Psoas muscle (tissue), 8 donors: ENCODE measurements around the gene ARPC1A. TPM values are rescaled to one million over a fixed set of nuclear protein-coding genes. Genes with fewer than 3 reads are reported as not detected.
A peak's percentile ranks its signal among the peaks of the same experiment; 100 is the strongest.

ENCODE experiments used
- ATAC-seq, 4 donors: fragments of 200-7000 bp; cut with Tn5 transposase; one replicate each; pipeline ENCODE4 v1.9.1; 2020; ENCODE audit warnings: moderate library complexity in 3 of 4, mild to moderate bottlenecking in 2 of 4
- DNase-seq, 2 donors: peaks; one replicate each; pipeline ENCODE4 v3.0.0-alpha.2; 2020
- H3K27ac ChIP-seq: fragments of 200-600 bp; one replicate; pipeline ENCODE4 v1.8.0; 2022
- H3K27me3 ChIP-seq, 3 donors: fragments of 200-600 bp in 1 of 3; one replicate each; pipeline versions ENCODE4 v1.6.1 to v1.8.0; 2013 to 2022; ENCODE audit warnings: low read length in 2 of 3, mild to moderate bottlenecking in 2 of 3, moderate library complexity in 1 of 3; ENCODE audit not compliant: insufficient read depth in 3 of 3
- H3K36me3 ChIP-seq, 2 donors: fragments of 200-600 bp in 1 of 2; one replicate each; pipeline versions ENCODE4 v1.6.1 to v1.8.0; 2013 to 2022; ENCODE audit warnings: low read depth in 1 of 2, mild to moderate bottlenecking in 1 of 2, moderate library complexity in 1 of 2; ENCODE audit not compliant: insufficient read depth in 1 of 2
- H3K4me1 ChIP-seq: fragments of 200-600 bp; one replicate; pipeline ENCODE4 v1.8.0; 2022
- H3K4me3 ChIP-seq: fragments of 200-600 bp; one replicate; pipeline ENCODE4 v1.8.0; 2022; ENCODE audit warnings: mild to moderate bottlenecking
- H3K9me3 ChIP-seq: fragments of 200-600 bp; one replicate; pipeline ENCODE4 v1.8.0; 2022
- WGBS, 3 donors: extraction: QIAGEN DNeasy Blood & Tissue Kit; methylation state at CpG; one replicate each; pipeline versions ENCODE4 v1.1.6 to v1.1.7; 2013; 5-methylcytosine and 5-hydroxymethylcytosine counted together
- intact Hi-C, 2 donors: fragments of 100-400 bp; cut with DNase I; formaldehyde crosslinking; loops; one replicate each; pipeline versions ENCODE4 v1.11.0 to v1.14.2; 2022
- polyA plus RNA-seq, 3 donors: library from polyadenylated mRNA; stranded (reverse); fragments of 200-250 nt; gene quantifications; one replicate each; pipeline ENCODE4 v1.2.3, GENCODE V29; 2013
- total RNA-seq, 4 donors: library from RNA; stranded (reverse); fragmentation: NEBNext Ultra II Directional in 2 of 4; extraction: Animal tissue kit (Norgen Biotek cat#: 25700) in 2 of 4; gene quantifications; one replicate each; pipeline versions ENCODE4 v1.2.1 to v1.2.4, GENCODE V29; 2021 to 2023
- TF ChIP-seq, protein P1 (sequence below): fragments of 200-600 bp; IDR thresholded peaks from one replicate; pipeline ENCODE4 v1.8.0; 2022; ENCODE audit warnings: antibody characterized with exemption
- donor health status: healthy with polysubstance abuse.
- donor health status: DM: no; HTN: no; CAD: no; lungs with moderate emphysema.
- donor health status: Bipolar disorder and iron deficiency.
- donor health status: healthy.
- donor health status: DM: yes; HTN: yes; CAD: no.
- donor health status: DM: no; HTN: no; CAD: no.
- donor health status: DM: no; HTN: no; CAD: no.
- donor health status: DM: yes; HTN: yes; CAD: no.

Gene ARPC1A
- total and polyA plus RNA-seq, 7 donors = 38.1 to 114 (median 47.6) TPM

DNA sequence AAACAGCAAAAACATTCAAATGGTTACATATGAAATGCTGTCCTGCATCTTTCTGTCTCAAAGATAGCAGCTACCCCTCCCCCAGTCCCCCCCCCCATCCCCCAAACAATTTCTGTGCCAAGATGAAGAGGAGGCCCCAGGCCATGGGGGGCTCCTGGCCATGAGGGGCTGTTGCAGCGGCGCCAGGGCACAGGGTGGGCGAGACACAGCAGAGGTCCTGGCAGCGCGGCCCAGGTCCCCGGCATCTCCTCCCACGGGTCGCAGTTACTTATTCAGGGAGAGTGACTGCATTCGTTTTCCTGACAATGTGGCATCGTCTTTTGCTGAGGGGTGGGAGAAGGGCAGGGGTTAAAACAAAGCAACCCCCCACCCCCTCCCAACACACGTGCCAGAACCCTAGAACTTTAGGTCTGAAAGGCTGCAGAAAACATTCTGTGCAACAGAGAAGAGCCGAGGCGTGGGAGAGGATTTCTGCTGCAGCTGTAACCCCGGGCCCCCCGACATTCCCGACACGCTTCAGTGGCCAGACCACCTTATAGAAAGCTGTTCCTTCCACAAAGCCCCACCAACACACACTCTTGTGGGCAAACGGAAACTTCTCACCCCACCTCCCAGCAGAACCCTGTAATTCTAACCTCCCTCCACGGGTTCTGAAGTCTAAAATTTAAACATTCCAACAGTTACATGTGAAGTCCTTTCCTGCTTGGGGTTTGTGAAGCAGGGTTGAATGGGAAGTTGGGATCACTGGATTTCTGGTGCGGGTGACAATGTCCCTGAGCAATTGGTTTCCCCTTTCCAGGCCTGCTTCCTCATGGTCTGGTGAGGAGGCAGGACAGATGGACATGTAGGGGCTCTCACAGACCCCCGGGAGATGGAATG is 71.0 kb downstream of the ARPC1A start:
- intact Hi-C loops = no loop called here
- ATAC-seq (no peak), DNase-seq (no peak)
- peaks cover 10% of the 10 kb centered on the region for H3K4me1 ChIP-seq
- H3K27ac ChIP-seq = no peak overlapping the region
- TF ChIP-seq, protein P1, sequence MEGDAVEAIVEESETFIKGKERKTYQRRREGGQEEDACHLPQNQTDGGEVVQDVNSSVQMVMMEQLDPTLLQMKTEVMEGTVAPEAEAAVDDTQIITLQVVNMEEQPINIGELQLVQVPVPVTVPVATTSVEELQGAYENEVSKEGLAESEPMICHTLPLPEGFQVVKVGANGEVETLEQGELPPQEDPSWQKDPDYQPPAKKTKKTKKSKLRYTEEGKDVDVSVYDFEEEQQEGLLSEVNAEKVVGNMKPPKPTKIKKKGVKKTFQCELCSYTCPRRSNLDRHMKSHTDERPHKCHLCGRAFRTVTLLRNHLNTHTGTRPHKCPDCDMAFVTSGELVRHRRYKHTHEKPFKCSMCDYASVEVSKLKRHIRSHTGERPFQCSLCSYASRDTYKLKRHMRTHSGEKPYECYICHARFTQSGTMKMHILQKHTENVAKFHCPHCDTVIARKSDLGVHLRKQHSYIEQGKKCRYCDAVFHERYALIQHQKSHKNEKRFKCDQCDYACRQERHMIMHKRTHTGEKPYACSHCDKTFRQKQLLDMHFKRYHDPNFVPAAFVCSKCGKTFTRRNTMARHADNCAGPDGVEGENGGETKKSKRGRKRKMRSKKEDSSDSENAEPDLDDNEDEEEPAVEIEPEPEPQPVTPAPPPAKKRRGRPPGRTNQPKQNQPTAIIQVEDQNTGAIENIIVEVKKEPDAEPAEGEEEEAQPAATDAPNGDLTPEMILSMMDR = no peak
- peaks cover 18 to 80% of the 10 kb centered on the region in 2 donors for H3K36me3 ChIP-seq
- 74 to 76% (median 75%) methylated on average over 20 to 21 of the region's 21 CpGs for WGBS, 3 donors
- H3K27me3 ChIP-seq = no peaks in the 10 kb centered on the region
- H3K9me3 ChIP-seq = no peaks in the 10 kb centered on the region
- no peak overlapping the region for H3K4me3 ChIP-seq

DNA sequence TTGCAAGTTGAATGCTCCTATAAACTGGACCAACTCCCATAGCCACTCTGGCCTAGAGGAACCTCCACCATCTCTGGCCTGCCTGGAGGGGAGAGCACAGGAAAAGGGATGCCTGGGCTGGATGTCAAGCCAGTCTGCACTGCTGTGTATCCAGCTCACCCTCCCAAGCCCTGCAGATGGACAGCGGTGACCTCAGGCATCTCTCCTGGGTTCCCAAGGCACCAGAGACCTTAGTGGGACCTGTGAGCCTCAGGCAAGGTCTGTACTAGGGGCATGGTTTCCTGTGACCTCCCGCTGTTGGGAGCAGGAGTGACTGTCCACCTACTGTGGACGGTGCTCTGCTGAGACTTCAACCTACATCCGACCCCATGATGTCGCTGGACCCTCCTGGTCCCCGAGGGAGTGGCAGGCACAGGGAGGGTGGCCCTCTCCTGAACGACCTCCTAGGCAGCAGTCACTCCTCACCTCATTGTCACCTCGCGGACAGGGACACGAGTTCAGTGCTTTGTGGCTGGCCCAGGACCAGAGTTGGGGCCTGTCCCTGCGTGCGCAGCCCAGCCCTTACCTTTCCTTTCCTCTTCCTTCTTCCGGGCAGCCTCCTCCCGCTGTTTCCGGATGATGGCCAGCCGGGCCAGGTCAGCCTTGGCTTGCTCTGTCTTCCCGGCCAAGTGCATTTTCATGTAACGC is 71.7 kb downstream of the ARPC1A start:
- Histone ChIP-seq H3K27ac (no peak overlapping the region), H3K4me1 (peaks cover 6% of the 10 kb centered on the region), H3K36me3 (peaks cover 18 to 88% of the 10 kb centered on the region in 2 donors), H3K9me3 (no peaks in the 10 kb centered on the region), H3K27me3 (no peaks in the 10 kb centered on the region), H3K4me3 (no peak overlapping the region)
- DNase-seq (no peak), ATAC-seq (no peak)
- TF ChIP-seq, protein P1 = no peak
- intact Hi-C loops = no loop called here
- 80 to 85% (median 83%) methylated on average over 15 to 18 of the region's 18 CpGs for WGBS, 3 donors

DNA sequence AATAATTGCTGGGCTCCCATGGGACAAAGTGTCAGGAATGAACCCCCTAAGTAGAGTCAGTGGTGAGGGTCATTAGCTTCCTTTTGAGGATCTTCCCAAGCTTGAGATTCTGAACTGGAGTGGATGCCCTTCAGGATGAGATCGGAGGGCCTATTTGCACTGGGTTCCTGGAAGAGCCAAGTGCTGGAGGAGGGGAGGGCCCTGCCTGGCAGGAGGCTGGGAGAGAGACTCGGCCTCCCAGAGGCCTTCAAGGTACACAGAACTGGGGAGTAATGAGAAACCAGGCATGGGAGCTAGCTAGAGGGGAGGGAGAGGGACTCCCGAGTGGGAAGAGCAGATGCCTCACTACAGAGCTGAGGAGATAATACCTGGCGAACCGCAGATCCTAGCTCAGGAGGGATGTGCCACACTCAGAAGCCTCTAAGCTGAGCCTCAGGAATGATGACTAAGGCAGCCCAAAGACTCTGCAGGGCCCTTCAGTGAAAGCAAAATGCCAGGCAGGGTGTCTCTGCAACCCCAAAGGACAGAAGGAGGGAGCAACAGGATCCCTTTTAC is 73.3 kb downstream of the ARPC1A start:
- no peaks in the 10 kb centered on the region for H3K9me3 ChIP-seq
- H3K27ac ChIP-seq = no peak overlapping the region
- intact Hi-C loops = no loop called here
- 70 to 78% (median 75%) methylated on average over 5 of the region's 5 CpGs for WGBS, 3 donors
- peaks cover 18 to 99% of the 10 kb centered on the region in 2 donors for H3K36me3 ChIP-seq
- peak in 1 of 4 donors; percentile 7 for ATAC-seq
- TF ChIP-seq, protein P1 = no peak
- no peaks in the 10 kb centered on the region for H3K4me1 ChIP-seq
- DNase-seq = no peak
- H3K27me3 ChIP-seq = no peaks in the 10 kb centered on the region
- no peak overlapping the region for H3K4me3 ChIP-seq

DNA sequence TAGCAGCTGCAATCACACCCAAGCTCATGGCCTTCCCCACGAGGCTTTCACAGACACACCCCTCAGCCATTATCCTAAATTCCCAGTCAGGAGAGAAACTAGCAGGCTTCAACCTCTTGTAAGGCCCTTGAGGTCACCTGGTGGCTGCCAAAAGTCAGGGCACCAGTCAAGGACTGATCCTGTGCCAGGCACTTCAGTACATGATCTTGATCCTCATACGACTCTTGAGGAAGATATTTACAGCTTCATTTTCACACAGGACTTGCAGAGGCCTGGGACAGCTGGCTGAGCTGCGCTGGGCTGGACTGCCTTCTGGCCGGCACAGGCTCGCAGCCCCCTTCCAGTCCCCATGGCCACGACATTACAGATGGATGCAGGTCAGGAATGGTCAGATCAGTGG is 73.9 kb downstream of the ARPC1A start:
- no peak overlapping the region for H3K4me3 ChIP-seq
- H3K36me3 ChIP-seq = peaks cover 18 to 99% of the 10 kb centered on the region in 2 donors
- no peak overlapping the region for H3K27ac ChIP-seq
- DNase-seq (no peak), ATAC-seq (peak in 2 of 4 donors; percentile 6 to 25)
- H3K4me1 ChIP-seq = peaks cover under 1% of the 10 kb centered on the region
- TF ChIP-seq, protein P1 = no peak
- intact Hi-C loops = no loop called here
- H3K9me3 ChIP-seq = no peaks in the 10 kb centered on the region
- 34 to 64% (median 51%) methylated on average over 6 of the region's 6 CpGs for WGBS, 3 donors
- H3K27me3 ChIP-seq = no peaks in the 10 kb centered on the region
